ENCODE results near the gene RTTN.

GRCh38 chr18:70200286-70200685 is 5.2 kb downstream of the RTTN start:
- TF ChIP-seq POLR2A (IDR thresholded peaks at IDR 0.05; ENCODE audit: low read depth, low read length) (no peak), CTCF (conservative IDR thresholded peaks at IDR 0.05; ENCODE audit: low read depth, low read length) (no peak), SMC3 (IDR thresholded peaks at IDR 0.05; ENCODE audit: low read depth, low read length) (no peak), MXI1 (IDR thresholded peaks at IDR 0.05; ENCODE audit: borderline replicate concordance, low read depth, low read length) (no peak), MAZ (IDR thresholded peaks at IDR 0.05; ENCODE audit: borderline replicate concordance, low read depth, low read length) (no peak)
